H1 (cell line): ENCODE measurements around the gene GALC. TPM values are rescaled to one million over a fixed set of nuclear protein-coding genes. Genes with fewer than 3 reads are reported as not detected.

Experiments used
- ATF3 ChIP-seq: IDR thresholded peaks from 2 replicates; pipeline ENCODE4 v1.6.1; 2011; ENCODE audit warnings: low read depth, mild to moderate bottlenecking, low read length; ENCODE audit not compliant: insufficient read depth
- PHF8 ChIP-seq: fragments of 200-600 bp; sonication (generic); conservative IDR thresholded peaks from 2 replicates; pipeline ENCODE4 v1.7.1; 2012; ENCODE audit warnings: low read depth, mild to moderate bottlenecking, inconsistent platforms, low read length, moderate library complexity
- TCF12 ChIP-seq: IDR thresholded peaks from 2 replicates; pipeline ENCODE4 v1.6.1; 2011; ENCODE audit warnings: low read depth, mild to moderate bottlenecking, low read length
- TEAD4 ChIP-seq: IDR thresholded peaks from 2 replicates; pipeline ENCODE4 v1.6.1; 2012; ENCODE audit warnings: low read depth, low read length, inconsistent platforms, mixed read lengths
- polyA plus RNA-seq, 7 experiments: library from polyadenylated mRNA; depleted of rRNA in 3 of 7; stranded (reverse) in 5 of 7; unstranded in 2 of 7; fragments of >200 nt in 5 of 7; fragments of 200-250 nt in 2 of 7; gene quantifications; 1 replicate in 5 of 7; 2 replicates in 1 of 7; 4 replicates in 1 of 7; pipeline versions ENCODE4 v1.2.1 to v1.2.3, GENCODE V29; 2011 to 2013; ENCODE audit warnings: missing spikeins in 2 of 7, mixed read lengths in 2 of 7
- total RNA-seq: library from RNA; stranded (reverse); fragmentation: NEBNext Ultra II Directional; extraction: Animal tissue kit (Norgen Biotek cat#: 25700); gene quantifications from 2 replicates; pipeline ENCODE4 v1.2.1, GENCODE V29; 2021

GALC gene
- total and polyA plus RNA-seq, 2 of the 8 experiments (the other 6 are each of a cell fraction or from before 2014, with no cell fraction given): 6.1 to 12.3 TPM

DNA sequence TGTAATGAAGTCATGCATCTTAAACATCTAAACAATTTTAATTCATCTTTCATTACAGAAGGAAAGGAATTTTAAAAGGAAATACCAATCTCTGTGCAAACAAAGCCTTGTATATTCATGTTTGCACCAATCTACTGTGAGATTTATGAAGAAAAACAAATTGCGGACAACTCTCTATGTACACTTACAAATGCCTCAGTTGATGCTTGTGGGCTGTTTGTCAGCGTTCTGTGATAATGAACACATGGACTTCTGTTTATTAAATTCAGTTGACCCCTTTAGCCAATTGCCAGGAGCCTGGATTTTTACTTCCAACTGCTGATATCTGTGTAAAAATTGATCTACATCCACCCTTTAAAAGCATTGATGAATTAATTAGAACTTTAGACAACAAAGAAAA, 17.3 kb upstream of the GALC start (continued):
- TF ChIP-seq ATF3: no peak
- no peak for TF ChIP-seq PHF8
- TF ChIP-seq TEAD4: no peak
- TF ChIP-seq TCF12: no peak
